Kasumi-1 (cell line): Measurements from ENCODE around the gene TENT4A.

Experiments used
- DNase-seq, 2 experiments: peaks; one replicate each; lab custom pipeline; 2025; lab: John Stamatoyannopoulos, UW

Gene TENT4A

GRCh38 chr5:6804766-6805501 is 91.7 kb downstream of the TENT4A start:
- DNase-seq: no peak

GRCh38 chr5:6805841-6806240 is 92.6 kb downstream of the TENT4A start:
- DNase-seq: no peak
